ENCODE measurements around the gene LSG1. TPM values are rescaled to one million over a fixed set of nuclear protein-coding genes. Genes with fewer than 3 reads are reported as not detected.

LSG1 gene
- total and polyA plus RNA-seq, 2 experiments from 2014 or later, result 49.2 to 57.1 TPM

GRCh38 chr3:194714137-194714455, 42.1 kb upstream of the LSG1 start:
- Mint-ChIP-seq H3K27ac (no peak overlapping the region), H3K4me1 (no peaks in the 10 kb centered on the region)
- ATAC-seq, result no peak

More at GRCh38 chr3:194714137-194714455, 42.1 kb upstream of the LSG1 start:
- no peak for DNase-seq (ENCODE audit: low spot score)
- TF ChIP-seq CTCF (conservative IDR thresholded peaks at IDR 0.05; ENCODE audit: low read depth in 2 of 2), result no peak
- no peak for TF ChIP-seq CREB1 (CRISPR knock-in tag; IDR thresholded peaks at IDR 0.05; ENCODE audit: low read depth)
- TF ChIP-seq NANOG (IDR thresholded peaks at IDR 0.05; ENCODE audit: borderline replicate concordance), result no peak
- TF ChIP-seq STAT1 (IDR thresholded peaks at IDR 0.05; ENCODE audit: unreplicated experiment), result no peak
- no peak for TF ChIP-seq ZNF114 (CRISPR knock-in tag; IDR thresholded peaks at IDR 0.05)
- no peak for TF ChIP-seq REST (IDR thresholded peaks at IDR 0.05; ENCODE audit: unreplicated experiment)
- TF ChIP-seq POLR2AphosphoS5 (IDR thresholded peaks at IDR 0.05; ENCODE audit: low read depth), result no peak
- no peak for TF ChIP-seq EZH2 (IDR thresholded peaks at IDR 0.05; ENCODE audit: low read depth, unreplicated experiment)
- TF ChIP-seq ZNF462 (CRISPR knock-in tag; IDR thresholded peaks at IDR 0.05), result no peak
- no peak for TF ChIP-seq ETS1 (IDR thresholded peaks at IDR 0.05)
- no peak overlapping the region for H3K4me3 ChIP-seq
- H3K36me3 ChIP-seq (ENCODE audit: insufficient read depth), result no peaks in the 10 kb centered on the region
- no peaks in the 10 kb centered on the region for H3K4me1 ChIP-seq (ENCODE audit: insufficient read depth)
- no peaks in the 10 kb centered on the region for H3K9me2 ChIP-seq (ENCODE audit: insufficient read depth)
- H2AFZ ChIP-seq, result no peak overlapping the region
- H3F3A ChIP-seq (replicated peaks; ENCODE audit: low read depth), result no peaks in the 10 kb centered on the region
- Mint-ChIP-seq H3K4me3 (no peak overlapping the region), H3K9me3 (no peaks in the 10 kb centered on the region), H3K27me3 (ENCODE audit: insufficient read depth, low read depth, poor library complexity) (peaks cover 4% of the 10 kb centered on the region), H3K36me3 (ENCODE audit: low read depth) (no peaks in the 10 kb centered on the region)
- no peaks in the 10 kb centered on the region for H3K79me2 ChIP-seq (replicated peaks; ENCODE audit: insufficient read depth)
- H3K27ac ChIP-seq (ENCODE audit: low read depth), result no peak overlapping the region
- no peaks in the 10 kb centered on the region for H4K20me1 ChIP-seq (replicated peaks; ENCODE audit: insufficient read depth)
- H3K27me3 ChIP-seq (ENCODE audit: insufficient read depth), result no peaks in the 10 kb centered on the region
- no peak overlapping the region for H3K4me2 ChIP-seq
